ENCODE data around the gene NKAIN2.

NKAIN2 gene

GRCh38 chr6:123803504-123804013 is at the start of gene NKAIN2:
Gene NKAIN2 (plus strand): TSS chr6:123803865.
- FAIRE-seq = no peak

- FAIRE-seq = no peak
These were observed 44.2 kb upstream of the NKAIN2 start for GRCh38 chr6:123759472-123759871.

GRCh38 chr6:123763904-123764303 is 39.8 kb upstream of the NKAIN2 start:
- no peak for FAIRE-seq

GRCh38 chr6:123764722-123765121 is 38.9 kb upstream of the NKAIN2 start:
- FAIRE-seq = no peak

GRCh38 chr6:123768921-123769320 is 34.7 kb upstream of the NKAIN2 start:
- FAIRE-seq = no peak

GRCh38 chr6:123769431-123769830 is 34.2 kb upstream of the NKAIN2 start:
- no peak for FAIRE-seq

GRCh38 chr6:123770247-123770949 is 33.3 kb upstream of the NKAIN2 start:
- no peak for FAIRE-seq

GRCh38 chr6:123771126-123771525 is 32.5 kb upstream of the NKAIN2 start:
- FAIRE-seq = no peak

- no peak for FAIRE-seq
These were observed 26.1 kb upstream of the NKAIN2 start for GRCh38 chr6:123777563-123777962.

GRCh38 chr6:123780021-123780420 is 23.6 kb upstream of the NKAIN2 start:
- FAIRE-seq = no peak

GRCh38 chr6:123784330-123784729 is 19.3 kb upstream of the NKAIN2 start:
- FAIRE-seq = no peak

- no peak for FAIRE-seq
These were observed 18.6 kb upstream of the NKAIN2 start for GRCh38 chr6:123785039-123785438.

GRCh38 chr6:123788319-123788718 is 15.3 kb upstream of the NKAIN2 start:
- no peak for FAIRE-seq

GRCh38 chr6:123794190-123794589 is 9.5 kb upstream of the NKAIN2 start:
- FAIRE-seq = no peak

- no peak for FAIRE-seq
These were observed 8.9 kb upstream of the NKAIN2 start for GRCh38 chr6:123794799-123795198.

GRCh38 chr6:123801067-123801466 is 2.6 kb upstream of the NKAIN2 start:
- no peak for FAIRE-seq

- FAIRE-seq = no peak
These were observed 1.3 kb upstream of the NKAIN2 start for GRCh38 chr6:123802351-123802696.

GRCh38 chr6:123802697-123803503 is 765 bp upstream of the NKAIN2 start:
- FAIRE-seq = no peak

GRCh38 chr6:123804014-123804786 is 535 bp downstream of the NKAIN2 start:
- no peak for FAIRE-seq

- no peak for FAIRE-seq
These were observed 1.3 kb downstream of the NKAIN2 start for GRCh38 chr6:123804787-123805540.

- no peak for FAIRE-seq
These were observed 2.3 kb downstream of the NKAIN2 start for GRCh38 chr6:123805921-123806320.

GRCh38 chr6:123806561-123806960 is 2.9 kb downstream of the NKAIN2 start:
- no peak for FAIRE-seq

GRCh38 chr6:123808556-123808955 is 4.9 kb downstream of the NKAIN2 start:
- FAIRE-seq = no peak

All from G401.6 (cell line).